Measurements from ENCODE around the gene RAB29.

The RAB29 gene

DNA sequence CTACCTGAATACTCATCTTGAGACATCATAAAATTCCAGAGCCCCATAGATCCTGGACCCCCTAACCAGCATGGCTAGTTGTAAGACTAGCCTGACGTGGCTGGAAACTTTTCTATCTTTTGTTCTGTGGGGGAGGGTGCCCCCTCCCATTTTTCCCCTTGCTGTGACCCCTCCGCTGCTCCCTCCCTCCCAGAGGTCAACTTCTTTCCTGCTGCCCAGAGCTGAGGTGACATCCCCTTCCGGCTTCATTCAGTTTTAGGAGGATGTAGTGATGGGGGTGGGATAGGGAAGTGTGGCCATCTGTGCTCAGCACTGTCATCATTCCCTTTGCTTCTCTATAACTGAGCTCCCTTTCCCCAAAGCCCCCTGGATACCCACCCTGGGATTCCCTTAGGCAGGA is 42.1 kb upstream of the RAB29 start:
- TF ChIP-seq, protein P1, sequence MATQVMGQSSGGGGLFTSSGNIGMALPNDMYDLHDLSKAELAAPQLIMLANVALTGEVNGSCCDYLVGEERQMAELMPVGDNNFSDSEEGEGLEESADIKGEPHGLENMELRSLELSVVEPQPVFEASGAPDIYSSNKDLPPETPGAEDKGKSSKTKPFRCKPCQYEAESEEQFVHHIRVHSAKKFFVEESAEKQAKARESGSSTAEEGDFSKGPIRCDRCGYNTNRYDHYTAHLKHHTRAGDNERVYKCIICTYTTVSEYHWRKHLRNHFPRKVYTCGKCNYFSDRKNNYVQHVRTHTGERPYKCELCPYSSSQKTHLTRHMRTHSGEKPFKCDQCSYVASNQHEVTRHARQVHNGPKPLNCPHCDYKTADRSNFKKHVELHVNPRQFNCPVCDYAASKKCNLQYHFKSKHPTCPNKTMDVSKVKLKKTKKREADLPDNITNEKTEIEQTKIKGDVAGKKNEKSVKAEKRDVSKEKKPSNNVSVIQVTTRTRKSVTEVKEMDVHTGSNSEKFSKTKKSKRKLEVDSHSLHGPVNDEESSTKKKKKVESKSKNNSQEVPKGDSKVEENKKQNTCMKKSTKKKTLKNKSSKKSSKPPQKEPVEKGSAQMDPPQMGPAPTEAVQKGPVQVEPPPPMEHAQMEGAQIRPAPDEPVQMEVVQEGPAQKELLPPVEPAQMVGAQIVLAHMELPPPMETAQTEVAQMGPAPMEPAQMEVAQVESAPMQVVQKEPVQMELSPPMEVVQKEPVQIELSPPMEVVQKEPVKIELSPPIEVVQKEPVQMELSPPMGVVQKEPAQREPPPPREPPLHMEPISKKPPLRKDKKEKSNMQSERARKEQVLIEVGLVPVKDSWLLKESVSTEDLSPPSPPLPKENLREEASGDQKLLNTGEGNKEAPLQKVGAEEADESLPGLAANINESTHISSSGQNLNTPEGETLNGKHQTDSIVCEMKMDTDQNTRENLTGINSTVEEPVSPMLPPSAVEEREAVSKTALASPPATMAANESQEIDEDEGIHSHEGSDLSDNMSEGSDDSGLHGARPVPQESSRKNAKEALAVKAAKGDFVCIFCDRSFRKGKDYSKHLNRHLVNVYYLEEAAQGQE (IDR thresholded peaks at IDR 0.05; ENCODE audit: insufficient read depth in 1 of 2, low read depth in 2 of 2, low read length in 2 of 2), result no peak
- TF ChIP-seq FOXP2 (optimal IDR thresholded peaks at IDR 0.05; ENCODE audit: borderline replicate concordance, extremely low read depth, extremely low read length, insufficient read depth) (no peak), POLR2AphosphoS5 (IDR thresholded peaks at IDR 0.05; ENCODE audit: low read depth, low read length) (no peak), TAF1 (IDR thresholded peaks at IDR 0.05; ENCODE audit: borderline replicate concordance, insufficient read depth, low read length) (no peak), SIN3A (IDR thresholded peaks at IDR 0.05; ENCODE audit: borderline replicate concordance, insufficient read depth, low read length) (no peak)

DNA sequence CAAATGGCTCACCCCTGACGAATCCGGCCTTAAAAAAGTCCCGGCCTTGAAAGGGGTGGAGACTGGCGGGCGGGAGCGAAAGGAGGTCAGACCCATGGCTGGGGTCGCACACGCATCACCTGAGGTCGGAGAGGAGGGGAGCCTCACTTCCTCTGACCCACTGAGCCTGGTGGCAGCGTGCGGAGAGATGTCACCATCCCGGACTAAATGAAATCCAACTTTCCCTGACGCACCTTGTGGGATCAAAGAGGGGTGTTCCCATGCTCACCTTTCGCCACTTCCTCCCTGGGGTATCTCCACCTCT is 38.4 kb upstream of the RAB29 start:
- TF ChIP-seq FOXP2 (optimal IDR thresholded peaks at IDR 0.05; ENCODE audit: borderline replicate concordance, extremely low read depth, extremely low read length, insufficient read depth) (peak; percentile 25), POLR2AphosphoS5 (IDR thresholded peaks at IDR 0.05; ENCODE audit: low read depth, low read length) (no peak)

DNA sequence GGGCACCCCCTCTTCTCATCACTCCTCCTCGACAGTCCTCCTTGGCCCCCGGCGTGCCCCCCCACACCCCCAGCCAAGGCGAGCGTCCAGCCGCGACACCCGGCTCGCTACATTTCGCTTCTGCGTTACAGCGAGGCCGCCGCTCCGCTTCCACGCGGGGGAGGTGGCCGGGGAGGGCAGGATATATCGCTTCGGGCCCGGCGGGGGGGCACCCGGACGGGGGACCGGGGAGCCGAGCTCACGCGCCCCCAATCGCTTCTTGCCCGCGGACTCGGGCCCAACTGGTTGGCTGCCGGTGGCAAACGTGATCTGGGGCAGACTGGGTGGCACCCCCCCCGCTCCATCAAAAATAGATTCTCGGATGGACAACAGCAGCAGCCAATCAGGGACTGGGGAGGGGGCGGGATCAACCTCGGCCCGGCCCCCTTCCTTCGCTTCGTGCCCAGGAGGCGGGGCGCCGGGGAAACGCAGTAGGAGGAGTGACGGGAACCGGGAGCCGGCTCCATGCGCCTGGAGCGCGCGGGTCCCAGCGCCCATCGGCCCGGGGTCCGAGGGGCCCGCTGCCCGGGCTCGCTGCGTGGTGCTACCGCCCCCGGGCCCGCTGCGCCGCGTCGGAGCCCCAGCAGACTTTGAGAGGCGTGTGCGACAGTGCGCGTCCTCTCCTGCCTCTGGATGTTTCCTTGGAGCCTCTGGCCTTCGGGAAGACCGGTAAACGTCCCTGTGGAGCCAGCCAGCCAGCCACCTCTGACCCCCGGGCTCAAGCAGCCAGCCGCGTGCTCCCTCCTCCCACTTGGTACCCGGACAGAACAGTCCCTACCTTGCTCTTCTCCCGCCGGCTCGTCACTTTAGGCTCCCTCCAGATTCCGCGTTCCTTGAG is 37.8 kb upstream of the RAB29 start, which contains the start of gene SLC41A1:
SLC41A1 (minus strand) TSS at position 321 of the 877 bp plus-strand sequence. CDS start 2,757 bp downstream, outside the sequence.
- 0 out of 2 replicates have a peak, but pooled peaks have one; percentile 41 for TF ChIP-seq SIN3A (IDR thresholded peaks at IDR 0.05; ENCODE audit: borderline replicate concordance, insufficient read depth, low read length)
- TF ChIP-seq POLR2AphosphoS5 (IDR thresholded peaks at IDR 0.05; ENCODE audit: low read depth, low read length), result peak; percentile 61
- TF ChIP-seq, protein P1 (IDR thresholded peaks at IDR 0.05; ENCODE audit: insufficient read depth in 1 of 2, low read depth in 2 of 2, low read length in 2 of 2), result no peak
- TF ChIP-seq FOXP2 (optimal IDR thresholded peaks at IDR 0.05; ENCODE audit: borderline replicate concordance, extremely low read depth, extremely low read length, insufficient read depth), result peak; percentile 85
- TF ChIP-seq TAF1 (IDR thresholded peaks at IDR 0.05; ENCODE audit: borderline replicate concordance, insufficient read depth, low read length), result peak; percentile 70; the same call in 1 of the 2 replicates

DNA sequence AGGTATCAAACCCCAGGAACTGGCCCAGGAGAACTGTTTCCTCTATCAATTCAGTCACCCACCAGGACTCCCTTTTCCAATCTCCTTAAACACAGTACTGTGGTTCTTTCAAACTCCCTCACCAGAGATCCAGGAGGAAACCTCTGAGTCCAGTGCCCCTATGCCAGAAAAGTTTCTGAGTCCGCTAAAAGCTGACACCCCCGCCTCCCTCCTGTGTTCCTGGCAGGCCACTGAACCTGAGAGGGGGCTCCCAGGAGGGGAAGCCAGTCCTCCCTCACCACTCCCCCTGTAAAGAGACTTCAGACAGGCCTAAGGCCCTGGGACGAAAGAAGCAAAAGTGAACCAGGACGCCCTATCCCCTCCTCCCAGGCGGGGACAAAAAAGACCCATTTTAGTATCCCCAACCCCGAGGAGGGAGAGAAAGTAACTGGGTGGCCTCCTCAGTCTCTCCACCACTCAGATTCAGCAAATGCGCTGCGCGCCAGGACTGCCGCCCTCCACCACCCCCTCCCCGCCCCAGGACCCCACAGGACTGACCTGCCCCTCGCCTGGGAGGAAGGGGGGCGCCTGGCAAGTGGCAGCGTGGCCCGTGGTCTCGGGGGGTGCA is 37.1 kb upstream of the RAB29 start:
- TF ChIP-seq FOXP2 (optimal IDR thresholded peaks at IDR 0.05; ENCODE audit: borderline replicate concordance, extremely low read depth, extremely low read length, insufficient read depth), result no peak
- TF ChIP-seq, protein P1 (IDR thresholded peaks at IDR 0.05; ENCODE audit: insufficient read depth in 1 of 2, low read depth in 2 of 2, low read length in 2 of 2), result no peak
- TF ChIP-seq POLR2AphosphoS5 (IDR thresholded peaks at IDR 0.05; ENCODE audit: low read depth, low read length), result no peak
- no peak for TF ChIP-seq SIN3A (IDR thresholded peaks at IDR 0.05; ENCODE audit: borderline replicate concordance, insufficient read depth, low read length)
- no peak for TF ChIP-seq TAF1 (IDR thresholded peaks at IDR 0.05; ENCODE audit: borderline replicate concordance, insufficient read depth, low read length)

DNA sequence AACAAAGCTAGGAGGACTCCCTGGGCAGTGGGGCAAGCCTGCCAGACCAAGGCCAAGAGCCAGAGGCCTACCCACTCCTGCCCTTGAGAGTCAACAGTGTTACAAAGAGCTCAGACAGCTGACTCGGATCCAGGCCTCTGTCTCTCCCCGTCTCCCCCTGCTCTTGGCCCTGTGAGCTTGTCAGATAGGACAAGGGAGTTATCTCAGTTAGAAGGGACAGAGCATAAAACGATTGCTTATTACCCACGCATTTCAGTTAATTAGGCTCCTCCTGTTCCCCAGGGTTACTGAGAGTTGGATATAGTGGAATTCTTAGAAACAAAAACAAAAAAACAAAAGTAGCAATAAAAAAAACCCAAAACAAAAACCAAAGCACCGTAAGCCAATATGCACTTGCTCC is 36.4 kb upstream of the RAB29 start:
- TF ChIP-seq FOXP2 (optimal IDR thresholded peaks at IDR 0.05; ENCODE audit: borderline replicate concordance, extremely low read depth, extremely low read length, insufficient read depth) (no peak), SIN3A (IDR thresholded peaks at IDR 0.05; ENCODE audit: borderline replicate concordance, insufficient read depth, low read length) (no peak), TAF1 (IDR thresholded peaks at IDR 0.05; ENCODE audit: borderline replicate concordance, insufficient read depth, low read length) (no peak), POLR2AphosphoS5 (IDR thresholded peaks at IDR 0.05; ENCODE audit: low read depth, low read length) (no peak)
- TF ChIP-seq, protein P1 (IDR thresholded peaks at IDR 0.05; ENCODE audit: insufficient read depth in 1 of 2, low read depth in 2 of 2, low read length in 2 of 2), result no peak
